DOHH2 (cell line): Measurements from ENCODE around the gene TMEM38A.

Experiments
- H3F3A ChIP-seq: fragments of 200-600 bp; sonication (generic), shearing (Covaris generic); 2 replicates; pipeline ENCODE4 v1.6.0; 2016; ENCODE audit warnings: antibody characterized with exemption, mild to moderate bottlenecking; ENCODE audit not compliant: control insufficient read depth, insufficient read depth
- H3K27ac ChIP-seq: fragments of 200-600 bp; sonication (generic); 2 replicates; pipeline ENCODE4 v1.5.1; 2014; ENCODE audit warnings: low read depth, mild to moderate bottlenecking, low read length, moderate library complexity
- H3K27me3 ChIP-seq: fragments of 200-600 bp; sonication (generic); 2 replicates; pipeline ENCODE4 v1.6.1; 2014; ENCODE audit warnings: mild to moderate bottlenecking, low read length, mixed read lengths; ENCODE audit not compliant: control insufficient read depth
- H3K36me3 ChIP-seq: fragments of 200-600 bp; sonication (generic); 2 replicates; pipeline ENCODE4 v1.6.1; 2014; ENCODE audit warnings: mild to moderate bottlenecking, low read length, moderate library complexity, mixed read lengths; ENCODE audit not compliant: control insufficient read depth
- H3K4me1 ChIP-seq: fragments of 200-600 bp; sonication (generic); 2 replicates; pipeline ENCODE4 v1.6.1; 2014; ENCODE audit warnings: mild to moderate bottlenecking, low read length, mixed read lengths; ENCODE audit not compliant: control insufficient read depth
- H3K4me2 ChIP-seq: fragments of 200-600 bp; sonication (generic); 2 replicates; pipeline ENCODE4 v1.6.0; 2014; ENCODE audit warnings: mild to moderate bottlenecking, low read length, moderate library complexity
- H3K4me3 ChIP-seq: fragments of 200-600 bp; sonication (generic); 2 replicates; pipeline ENCODE4 v1.5.1; 2014; ENCODE audit warnings: mild to moderate bottlenecking, low read length, mixed read lengths
- H3K79me2 ChIP-seq: fragments of 200-600 bp; sonication (generic); 2 replicates; pipeline ENCODE4 v1.6.1; 2014; ENCODE audit warnings: mild to moderate bottlenecking, low read length, mixed read lengths; ENCODE audit not compliant: control insufficient read depth
- H3K9me2 ChIP-seq: fragments of 200-600 bp; sonication (generic); replicated peaks from 2 replicates; pipeline ENCODE4 v1.6.1; 2014; ENCODE audit warnings: mild to moderate bottlenecking, low read length, mixed read lengths; ENCODE audit not compliant: control insufficient read depth
- H3K9me3 ChIP-seq: fragments of 200-600 bp; sonication (generic); 2 replicates; pipeline ENCODE4 v1.6.1; 2014; ENCODE audit warnings: antibody characterized with exemption, low read length, mixed read lengths; ENCODE audit not compliant: control insufficient read depth, insufficient read depth
- H4K20me1 ChIP-seq: fragments of 200-600 bp; sonication (generic); 2 replicates; pipeline ENCODE4 v1.6.0; 2014; ENCODE audit warnings: low read depth, mild to moderate bottlenecking, antibody characterized with exemption, low read length, moderate library complexity; ENCODE audit not compliant: control insufficient read depth, insufficient read depth
- EZH2phosphoT487 ChIP-seq: fragments of 200-600 bp; sonication (generic); IDR thresholded peaks from 2 replicates; pipeline ENCODE4 v1.6.1; 2017; ENCODE audit warnings: borderline replicate concordance, mild to moderate bottlenecking, antibody characterized with exemption, low read length, moderate library complexity, mixed read lengths
- TF ChIP-seq, protein P1 (sequence below): fragments of 200-600 bp; sonication (generic); IDR thresholded peaks from one replicate; pipeline ENCODE4 v1.5.1; 2014; ENCODE audit warnings: antibody characterized with exemption, mild to moderate bottlenecking, low read depth, low read length; ENCODE audit not compliant: poor library complexity, severe bottlenecking

Gene TMEM38A

GRCh38 chr19:16676101-16676798 lies 15.3 kb downstream of the TMEM38A start:
- H4K20me1 ChIP-seq = no peaks in the 10 kb centered on the region
- H3K9me2 ChIP-seq = no peaks in the 10 kb centered on the region
- TF ChIP-seq, protein P1, sequence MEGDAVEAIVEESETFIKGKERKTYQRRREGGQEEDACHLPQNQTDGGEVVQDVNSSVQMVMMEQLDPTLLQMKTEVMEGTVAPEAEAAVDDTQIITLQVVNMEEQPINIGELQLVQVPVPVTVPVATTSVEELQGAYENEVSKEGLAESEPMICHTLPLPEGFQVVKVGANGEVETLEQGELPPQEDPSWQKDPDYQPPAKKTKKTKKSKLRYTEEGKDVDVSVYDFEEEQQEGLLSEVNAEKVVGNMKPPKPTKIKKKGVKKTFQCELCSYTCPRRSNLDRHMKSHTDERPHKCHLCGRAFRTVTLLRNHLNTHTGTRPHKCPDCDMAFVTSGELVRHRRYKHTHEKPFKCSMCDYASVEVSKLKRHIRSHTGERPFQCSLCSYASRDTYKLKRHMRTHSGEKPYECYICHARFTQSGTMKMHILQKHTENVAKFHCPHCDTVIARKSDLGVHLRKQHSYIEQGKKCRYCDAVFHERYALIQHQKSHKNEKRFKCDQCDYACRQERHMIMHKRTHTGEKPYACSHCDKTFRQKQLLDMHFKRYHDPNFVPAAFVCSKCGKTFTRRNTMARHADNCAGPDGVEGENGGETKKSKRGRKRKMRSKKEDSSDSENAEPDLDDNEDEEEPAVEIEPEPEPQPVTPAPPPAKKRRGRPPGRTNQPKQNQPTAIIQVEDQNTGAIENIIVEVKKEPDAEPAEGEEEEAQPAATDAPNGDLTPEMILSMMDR = no peak
- no peak for TF ChIP-seq EZH2phosphoT487
- H3K36me3 ChIP-seq = peaks cover 50% of the 10 kb centered on the region
- no peak overlapping the region for H3K4me3 ChIP-seq
- H3K27me3 ChIP-seq = no peaks in the 10 kb centered on the region
- H3K79me2 ChIP-seq = peaks cover 49% of the 10 kb centered on the region
- no peaks in the 10 kb centered on the region for H3K9me3 ChIP-seq
- no peaks in the 10 kb centered on the region for H3K4me1 ChIP-seq
- H3K4me2 ChIP-seq = no peak overlapping the region
- no peaks in the 10 kb centered on the region for H3F3A ChIP-seq
- H3K27ac ChIP-seq = no peak overlapping the region

DNA sequence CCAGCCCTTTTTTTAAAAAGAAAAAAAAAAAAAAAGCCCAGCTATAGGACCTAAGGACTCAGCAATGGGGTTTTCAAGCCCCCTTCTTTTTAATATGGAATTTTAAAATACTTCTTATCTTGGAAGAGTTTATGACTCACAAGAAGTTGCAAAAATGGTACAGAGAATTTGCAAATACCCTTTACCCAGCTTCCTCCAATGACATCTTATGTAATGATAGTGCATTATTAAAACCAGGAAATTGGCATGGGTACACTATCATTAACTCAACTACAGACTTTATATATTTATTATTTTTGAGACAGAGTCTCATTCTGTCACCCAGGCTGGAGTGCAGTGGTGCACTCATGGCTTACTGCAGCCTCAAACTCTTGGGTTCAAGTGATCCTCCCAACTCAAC lies 16.1 kb downstream of the TMEM38A start:
- Histone ChIP-seq H3K9me2 (no peaks in the 10 kb centered on the region), H3K4me3 (no peak overlapping the region), H3K79me2 (peaks cover 41% of the 10 kb centered on the region), H3K4me1 (no peaks in the 10 kb centered on the region), H3K36me3 (peaks cover 50% of the 10 kb centered on the region), H3K4me2 (no peak overlapping the region), H4K20me1 (no peaks in the 10 kb centered on the region), H3K27me3 (no peaks in the 10 kb centered on the region), H3K27ac (no peak overlapping the region), H3K9me3 (no peaks in the 10 kb centered on the region), H3F3A (no peaks in the 10 kb centered on the region)
- TF ChIP-seq, protein P1 = no peak
- TF ChIP-seq EZH2phosphoT487 = no peak

DNA sequence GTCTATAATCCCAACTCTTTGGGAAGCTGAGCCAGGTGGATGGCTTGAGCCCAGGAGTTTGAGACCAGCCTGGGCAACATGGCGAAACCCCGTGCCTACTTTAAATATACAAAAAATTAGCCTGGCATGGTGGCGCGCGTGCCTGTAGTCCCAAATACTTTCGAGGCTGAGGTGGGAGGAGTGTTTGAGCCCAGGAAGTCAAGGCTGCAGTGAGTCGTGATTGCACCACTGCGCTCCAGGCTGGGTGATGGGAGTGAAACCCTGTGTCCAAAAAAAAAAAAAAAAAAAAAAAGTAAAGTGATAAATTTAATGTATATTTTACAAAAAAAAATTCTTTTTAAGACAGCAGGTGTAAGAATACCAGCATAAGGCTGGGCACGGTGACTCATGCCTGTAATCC lies 17.6 kb downstream of the TMEM38A start:
- no peaks in the 10 kb centered on the region for H4K20me1 ChIP-seq
- H3K36me3 ChIP-seq = peaks cover 47% of the 10 kb centered on the region
- H3K27me3 ChIP-seq = no peaks in the 10 kb centered on the region
- no peak overlapping the region for H3K4me3 ChIP-seq
- no peaks in the 10 kb centered on the region for H3K9me3 ChIP-seq
- H3F3A ChIP-seq = no peaks in the 10 kb centered on the region
- H3K4me2 ChIP-seq = no peak overlapping the region
- H3K79me2 ChIP-seq = peaks cover 30% of the 10 kb centered on the region
- no peak for TF ChIP-seq EZH2phosphoT487
- TF ChIP-seq, protein P1 = no peak
- H3K27ac ChIP-seq = no peak overlapping the region
- H3K9me2 ChIP-seq = no peaks in the 10 kb centered on the region
- H3K4me1 ChIP-seq = no peaks in the 10 kb centered on the region
